Measurements from ENCODE around the gene LLGL1. TPM values are rescaled to one million over a fixed set of nuclear protein-coding genes. Genes with fewer than 3 reads are reported as not detected.

LLGL1 gene
- total and polyA plus RNA-seq, 7 experiments from 2014 or later: 0.89 to 21.6 (median 13.6) TPM

GRCh38 chr17:18197535-18198194 is 27.8 kb upstream of the LLGL1 start:
- ATAC-seq (no peak), DNase-seq (no peak)
- CTCF ChIA-PET: interaction anchor here (0.5 to 1.1 kb wide), 2 partner anchors 26 to 1427 kb away, joined by 3 to 4 read pairs; no protein-coding TSS in a partner anchor
- intact Hi-C loops (cut with micrococcal nuclease): no loop called here
- H3K27ac Mint-ChIP-seq: peak overlapping the region in 6 of 9 donors; percentile 33 to 83 (median 62)
- peaks cover 10 to 22% of the 10 kb centered on the region in 2 donors for H3K4me1 ChIP-seq (ENCODE audit: control insufficient read depth in 2 of 2, insufficient read depth in 2 of 2, low read length in 2 of 2)
- no peak overlapping the region for H3K4me3 ChIP-seq (ENCODE audit: low read length)
- peaks cover 39 to 82% (median 63%) of the 10 kb centered on the region in 7 donors for H3K4me1 Mint-ChIP-seq
- no peaks in the 10 kb centered on the region for H3K9me3 Mint-ChIP-seq
- no peaks in the 10 kb centered on the region for H3K27me3 Mint-ChIP-seq
- no peak overlapping the region for H3K27ac ChIP-seq (ENCODE audit: low read depth, low read length)
- no peaks in the 10 kb centered on the region for H3K27me3 ChIP-seq (ENCODE audit: control insufficient read depth in 2 of 2, insufficient read depth in 2 of 2, low read length in 2 of 2)
- no peaks in the 10 kb centered on the region for H3K9me3 ChIP-seq (ENCODE audit: control insufficient read depth in 2 of 3, low read length in 3 of 3)
- peaks cover 0 to 64% (median 0%) of the 10 kb centered on the region in 3 experiments for H3K36me3 ChIP-seq (ENCODE audit: control insufficient read depth in 2 of 3, insufficient read depth in 3 of 3, low read length in 3 of 3)
- POLR2A ChIA-PET: interaction anchor here (0.9 to 1.3 kb wide), 3 partner anchors 9 to 16 kb away, joined by 3 to 4 read pairs (median 4); partner anchors contain the start of gene ALKBH5
- peak overlapping the region in 3 of 10 donors; percentile 19 to 38 (median 29) for H3K4me3 Mint-ChIP-seq
- peaks cover 5 to 39% (median 14%) of the 10 kb centered on the region in 5 donors for H3K36me3 Mint-ChIP-seq

GRCh38 chr17:18198530-18198929 is 26.9 kb upstream of the LLGL1 start:
- no peak for DNase-seq
- ChIA-PET POLR2A (interaction anchor here (0.6 to 1.2 kb wide), 2 partner anchors 11 to 16 kb away, joined by 3 read pairs; no protein-coding TSS in a partner anchor), CTCF (interaction anchor here (0.9 kb wide), 1 partner anchor 56 kb away, joined by 3 read pairs; no protein-coding TSS in a partner anchor)
- no peaks in the 10 kb centered on the region for H3K27me3 ChIP-seq (ENCODE audit: control insufficient read depth in 2 of 2, insufficient read depth in 2 of 2, low read length in 2 of 2)
- peaks cover 5 to 42% (median 14%) of the 10 kb centered on the region in 5 donors for H3K36me3 Mint-ChIP-seq
- no peak overlapping the region for H3K4me3 ChIP-seq (ENCODE audit: low read length)
- peaks cover 0 to 70% (median 0%) of the 10 kb centered on the region in 3 experiments for H3K36me3 ChIP-seq (ENCODE audit: control insufficient read depth in 2 of 3, insufficient read depth in 3 of 3, low read length in 3 of 3)
- no peak for ATAC-seq
- no peak overlapping the region for H3K27ac ChIP-seq (ENCODE audit: low read depth, low read length)
- H3K27me3 Mint-ChIP-seq: no peaks in the 10 kb centered on the region
- intact Hi-C loops (cut with micrococcal nuclease): no loop called here
- H3K27ac Mint-ChIP-seq: peak overlapping the region in 8 of 9 donors; percentile 10 to 83 (median 56)
- H3K9me3 ChIP-seq (ENCODE audit: control insufficient read depth in 2 of 3, low read length in 3 of 3): no peaks in the 10 kb centered on the region
- H3K9me3 Mint-ChIP-seq: no peaks in the 10 kb centered on the region
- H3K4me1 Mint-ChIP-seq: peaks cover 43 to 76% (median 62%) of the 10 kb centered on the region in 7 donors
- peak overlapping the region in 1 of 10 donors; percentile 29 for H3K4me3 Mint-ChIP-seq
- H3K4me1 ChIP-seq (ENCODE audit: control insufficient read depth in 2 of 2, insufficient read depth in 2 of 2, low read length in 2 of 2): peaks cover 10 to 22% of the 10 kb centered on the region in 2 donors

- H3K4me3 Mint-ChIP-seq: no peak overlapping the region
- H3K9me3 Mint-ChIP-seq: no peaks in the 10 kb centered on the region
- intact Hi-C loops (cut with micrococcal nuclease): no loop called here
- POLR2A ChIA-PET: interaction anchor here (1.6 kb wide), 1 partner anchor 13 kb away, joined by 3 read pairs; no protein-coding TSS in a partner anchor
- H3K27ac ChIP-seq (ENCODE audit: low read depth, low read length): no peak overlapping the region
- peaks cover 5 to 21% of the 10 kb centered on the region in 2 donors for H3K4me1 ChIP-seq (ENCODE audit: control insufficient read depth in 2 of 2, insufficient read depth in 2 of 2, low read length in 2 of 2)
- ATAC-seq (no peak), DNase-seq (no peak)
- H3K9me3 ChIP-seq (ENCODE audit: control insufficient read depth in 2 of 3, low read length in 3 of 3): no peaks in the 10 kb centered on the region
- no peaks in the 10 kb centered on the region for H3K27me3 ChIP-seq (ENCODE audit: control insufficient read depth in 2 of 2, insufficient read depth in 2 of 2, low read length in 2 of 2)
- CTCF ChIA-PET: no interaction called here
- H3K36me3 Mint-ChIP-seq: peaks cover 0 to 25% (median 9%) of the 10 kb centered on the region in 5 donors
- no peak overlapping the region for H3K4me3 ChIP-seq (ENCODE audit: low read length)
- H3K4me1 Mint-ChIP-seq: peaks cover 28 to 53% (median 39%) of the 10 kb centered on the region in 7 donors
- H3K27ac Mint-ChIP-seq: peak overlapping the region in 3 of 9 donors; percentile 21 to 52 (median 22)
- H3K36me3 ChIP-seq (ENCODE audit: control insufficient read depth in 2 of 3, insufficient read depth in 3 of 3, low read length in 3 of 3): peaks cover 0 to 78% (median 3%) of the 10 kb centered on the region in 3 experiments
- no peaks in the 10 kb centered on the region for H3K27me3 Mint-ChIP-seq
Measured at GRCh38 chr17:18201108-18201507, 24.3 kb upstream of the LLGL1 start.

GRCh38 chr17:18203308-18203707 is 22.1 kb upstream of the LLGL1 start:
- no peaks in the 10 kb centered on the region for H3K27me3 Mint-ChIP-seq
- peaks cover 21 to 31% (median 25%) of the 10 kb centered on the region in 7 donors for H3K4me1 Mint-ChIP-seq
- Histone ChIP-seq H3K27me3 (ENCODE audit: control insufficient read depth in 2 of 2, insufficient read depth in 2 of 2, low read length in 2 of 2) (no peaks in the 10 kb centered on the region), H3K4me1 (ENCODE audit: control insufficient read depth in 2 of 2, insufficient read depth in 2 of 2, low read length in 2 of 2) (peaks cover 0 to 10% of the 10 kb centered on the region in 2 donors), H3K9me3 (ENCODE audit: control insufficient read depth in 2 of 3, low read length in 3 of 3) (no peaks in the 10 kb centered on the region), H3K36me3 (ENCODE audit: control insufficient read depth in 2 of 3, insufficient read depth in 3 of 3, low read length in 3 of 3) (peaks cover 0 to 79% (median 6%) of the 10 kb centered on the region in 3 experiments), H3K27ac (ENCODE audit: low read depth, low read length) (no peak overlapping the region), H3K4me3 (ENCODE audit: low read length) (no peak overlapping the region)
- POLR2A ChIA-PET: interaction anchor here (1.3 kb wide), 1 partner anchor 10 kb away, joined by 4 read pairs; no protein-coding TSS in a partner anchor
- H3K4me3 Mint-ChIP-seq: no peak overlapping the region
- ATAC-seq: no peak
- intact Hi-C loops (cut with micrococcal nuclease): no loop called here
- no peak for DNase-seq
- CTCF ChIA-PET: interaction anchor here (1.3 kb wide), 1 partner anchor 60 kb away, joined by 3 read pairs; no protein-coding TSS in a partner anchor
- H3K9me3 Mint-ChIP-seq: no peaks in the 10 kb centered on the region
- peak overlapping the region in 2 of 9 donors; percentile 14 to 79 for H3K27ac Mint-ChIP-seq
- H3K36me3 Mint-ChIP-seq: peaks cover 0 to 27% (median 4%) of the 10 kb centered on the region in 5 donors

- Histone ChIP-seq H3K4me1 (ENCODE audit: control insufficient read depth in 2 of 2, insufficient read depth in 2 of 2, low read length in 2 of 2) (no peaks in the 10 kb centered on the region), H3K36me3 (ENCODE audit: control insufficient read depth in 2 of 3, insufficient read depth in 3 of 3, low read length in 3 of 3) (peaks cover 0 to 82% (median 15%) of the 10 kb centered on the region in 3 experiments), H3K9me3 (ENCODE audit: control insufficient read depth in 2 of 3, low read length in 3 of 3) (no peaks in the 10 kb centered on the region), H3K27me3 (ENCODE audit: control insufficient read depth in 2 of 2, insufficient read depth in 2 of 2, low read length in 2 of 2) (no peaks in the 10 kb centered on the region), H3K4me3 (ENCODE audit: low read length) (no peak overlapping the region), H3K27ac (ENCODE audit: low read depth, low read length) (no peak overlapping the region)
- peaks cover 2 to 15% (median 9%) of the 10 kb centered on the region in 7 donors for H3K4me1 Mint-ChIP-seq
- DNase-seq (no peak), ATAC-seq (no peak)
- POLR2A ChIA-PET: interaction anchor here (1.4 to 1.5 kb wide), 2 partner anchors 10 to 20 kb away, joined by 3 to 4 read pairs; no protein-coding TSS in a partner anchor
- H3K36me3 Mint-ChIP-seq: peaks cover 7 to 33% (median 11%) of the 10 kb centered on the region in 5 donors
- intact Hi-C loops (cut with micrococcal nuclease): no loop called here
- no peak overlapping the region for H3K4me3 Mint-ChIP-seq
- H3K27ac Mint-ChIP-seq: peak overlapping the region in 4 of 9 donors; percentile 9 to 63 (median 46)
- CTCF ChIA-PET: no interaction called here
- H3K9me3 Mint-ChIP-seq: no peaks in the 10 kb centered on the region
- no peaks in the 10 kb centered on the region for H3K27me3 Mint-ChIP-seq
Measured at GRCh38 chr17:18205861-18206260, 19.6 kb upstream of the LLGL1 start.

- H3K4me3 Mint-ChIP-seq: no peak overlapping the region
- H3K36me3 Mint-ChIP-seq: peaks cover 7 to 33% (median 11%) of the 10 kb centered on the region in 5 donors
- CTCF ChIA-PET: no interaction called here
Measured at GRCh38 chr17:18206962-18207361, 18.5 kb upstream of the LLGL1 start.

More at GRCh38 chr17:18206962-18207361, 18.5 kb upstream of the LLGL1 start:
- Mint-ChIP-seq H3K9me3 (no peaks in the 10 kb centered on the region), H3K27ac (no peak overlapping the region), H3K4me1 (peaks cover 0 to 15% (median 4%) of the 10 kb centered on the region in 7 donors), H3K27me3 (no peaks in the 10 kb centered on the region)
- DNase-seq: no peak
- Histone ChIP-seq H3K4me3 (ENCODE audit: low read length) (no peak overlapping the region), H3K27me3 (ENCODE audit: control insufficient read depth in 2 of 2, insufficient read depth in 2 of 2, low read length in 2 of 2) (no peaks in the 10 kb centered on the region), H3K36me3 (ENCODE audit: control insufficient read depth in 2 of 3, insufficient read depth in 3 of 3, low read length in 3 of 3) (peaks cover 0 to 80% (median 15%) of the 10 kb centered on the region in 3 experiments), H3K27ac (ENCODE audit: low read depth, low read length) (no peak overlapping the region), H3K4me1 (ENCODE audit: control insufficient read depth in 2 of 2, insufficient read depth in 2 of 2, low read length in 2 of 2) (no peaks in the 10 kb centered on the region), H3K9me3 (ENCODE audit: control insufficient read depth in 2 of 3, low read length in 3 of 3) (no peaks in the 10 kb centered on the region)
- no peak for ATAC-seq
- intact Hi-C loops (cut with micrococcal nuclease): no loop called here
- POLR2A ChIA-PET: interaction anchor here (1.4 kb wide), 2 partner anchors 9 kb away, joined by 3 to 4 read pairs; no protein-coding TSS in a partner anchor
